GM18505 (cell line): ENCODE data around the gene PRKCA.

Experiments used
- ATAC-seq: cut with Tn5 transposase; IDR thresholded peaks from one replicate; pipeline ENCODE4 v1.9.1; 2021; ENCODE audit not compliant: unreplicated experiment
- POLR2A ChIP-seq: IDR thresholded peaks from 4 replicates; pipeline ENCODE4 v1.6.1; 2011; ENCODE audit warnings: borderline replicate concordance; ENCODE audit not compliant: insufficient read depth, insufficient read length; ENCODE audit errors: extremely low read depth

PRKCA gene

GRCh38 chr17:66849851-66850580, 547.6 kb downstream of the PRKCA start:
- no peak for TF ChIP-seq POLR2A

GRCh38 chr17:66850692-66851091, 548.3 kb downstream of the PRKCA start:
- no peak for TF ChIP-seq POLR2A
- no peak for ATAC-seq

More at GRCh38 chr17:66849851-66850580, 547.6 kb downstream of the PRKCA start:
- ATAC-seq = no peak

- no peak for ATAC-seq
- TF ChIP-seq POLR2A = no peak
These were observed 552.8 kb downstream of the PRKCA start for GRCh38 chr17:66855204-66855603.

GRCh38 chr17:66858226-66859083, 556.0 kb downstream of the PRKCA start:
- no peak for ATAC-seq
- TF ChIP-seq POLR2A = no peak

- no peak for TF ChIP-seq POLR2A
- ATAC-seq = no peak
These were observed 556.9 kb downstream of the PRKCA start for GRCh38 chr17:66859353-66859752.

- no peak for ATAC-seq
These were observed 557.8 kb downstream of the PRKCA start for GRCh38 chr17:66860204-66860603.

More at GRCh38 chr17:66860204-66860603, 557.8 kb downstream of the PRKCA start:
- no peak for TF ChIP-seq POLR2A
